Left ventricle myocardium inferior (tissue), 1 donor: ENCODE data around the gene DHRSX. TPM values are rescaled to one million over a fixed set of nuclear protein-coding genes. Genes with fewer than 3 reads are reported as not detected.
A peak's percentile ranks its signal among the peaks of the same experiment; 100 is the strongest.

ENCODE experiments used
- DNase-seq: peaks from one replicate; pipeline ENCODE4 v3.0.0-alpha.2; 2020
- H3K27ac ChIP-seq: fragments of 200-600 bp; replicated peaks from 2 replicates; pipeline ENCODE4 v1.8.0; 2021
- H3K27me3 ChIP-seq: fragments of 200-600 bp; 2 replicates; pipeline ENCODE4 v1.8.0; 2021; ENCODE audit warnings: low read depth
- H3K36me3 ChIP-seq: fragments of 200-600 bp; 2 replicates; pipeline ENCODE4 v1.8.0; 2021
- H3K4me1 ChIP-seq: fragments of 200-600 bp; 2 replicates; pipeline ENCODE4 v1.8.0; 2021
- H3K4me3 ChIP-seq: fragments of 200-600 bp; 2 replicates; pipeline ENCODE4 v1.8.0; 2021; ENCODE audit warnings: mild to moderate bottlenecking, moderate library complexity
- H3K9me3 ChIP-seq: fragments of 200-600 bp; replicated peaks from 2 replicates; pipeline ENCODE4 v1.8.0; 2021
- intact Hi-C: fragments of 100-400 bp; cut with micrococcal nuclease; formaldehyde crosslinking; loops from one replicate; pipeline ENCODE4 v1.11.0; 2022
- total RNA-seq: library from RNA; stranded (reverse); fragmentation: NEBNext Ultra II Directional; extraction: Animal tissue kit (Norgen Biotek cat#: 25700); gene quantifications from one replicate; pipeline ENCODE4 v1.2.1, GENCODE V29; 2021
- TF ChIP-seq, protein P1 (sequence below): fragments of 200-600 bp; IDR thresholded peaks from 2 replicates; pipeline ENCODE4 v1.8.0; 2021; ENCODE audit warnings: antibody characterized with exemption, mild to moderate bottlenecking, borderline replicate concordance
- donor health status: DM: no; HTN: yes; CAD: no; lungs with severe emphysema.

Gene DHRSX
- total RNA-seq, 1 donor from 2014 or later, result 35.3 TPM

DNA sequence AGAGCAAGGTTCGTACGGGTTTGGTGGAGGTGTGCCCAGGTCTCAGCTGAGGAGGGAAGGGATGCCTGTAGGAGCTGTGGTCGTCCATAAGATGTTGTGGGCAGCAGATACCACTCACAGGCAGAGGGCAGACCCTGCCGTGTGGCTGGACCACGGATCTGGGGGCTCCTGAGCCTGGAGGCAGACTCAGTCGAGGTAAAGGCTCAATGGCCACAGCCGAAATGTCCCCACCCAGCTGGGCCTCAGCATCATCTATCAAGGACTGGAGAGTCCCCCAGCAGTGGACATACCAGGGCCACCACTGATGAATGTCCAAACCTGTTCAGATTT lies 98.5 kb downstream of the DHRSX start:
- TF ChIP-seq, protein P1, sequence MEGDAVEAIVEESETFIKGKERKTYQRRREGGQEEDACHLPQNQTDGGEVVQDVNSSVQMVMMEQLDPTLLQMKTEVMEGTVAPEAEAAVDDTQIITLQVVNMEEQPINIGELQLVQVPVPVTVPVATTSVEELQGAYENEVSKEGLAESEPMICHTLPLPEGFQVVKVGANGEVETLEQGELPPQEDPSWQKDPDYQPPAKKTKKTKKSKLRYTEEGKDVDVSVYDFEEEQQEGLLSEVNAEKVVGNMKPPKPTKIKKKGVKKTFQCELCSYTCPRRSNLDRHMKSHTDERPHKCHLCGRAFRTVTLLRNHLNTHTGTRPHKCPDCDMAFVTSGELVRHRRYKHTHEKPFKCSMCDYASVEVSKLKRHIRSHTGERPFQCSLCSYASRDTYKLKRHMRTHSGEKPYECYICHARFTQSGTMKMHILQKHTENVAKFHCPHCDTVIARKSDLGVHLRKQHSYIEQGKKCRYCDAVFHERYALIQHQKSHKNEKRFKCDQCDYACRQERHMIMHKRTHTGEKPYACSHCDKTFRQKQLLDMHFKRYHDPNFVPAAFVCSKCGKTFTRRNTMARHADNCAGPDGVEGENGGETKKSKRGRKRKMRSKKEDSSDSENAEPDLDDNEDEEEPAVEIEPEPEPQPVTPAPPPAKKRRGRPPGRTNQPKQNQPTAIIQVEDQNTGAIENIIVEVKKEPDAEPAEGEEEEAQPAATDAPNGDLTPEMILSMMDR, result no peak
- H3K27me3 ChIP-seq, result no peaks in the 10 kb centered on the region
- H3K36me3 ChIP-seq, result peaks cover 16% of the 10 kb centered on the region
- H3K9me3 ChIP-seq, result peaks cover 7% of the 10 kb centered on the region
- peak overlapping the region; percentile 46 for H3K4me3 ChIP-seq
- peak overlapping the region; percentile 86 for H3K27ac ChIP-seq
- peaks cover 36% of the 10 kb centered on the region for H3K4me1 ChIP-seq
- intact Hi-C loops, result no loop called here
- no peak for DNase-seq

DNA sequence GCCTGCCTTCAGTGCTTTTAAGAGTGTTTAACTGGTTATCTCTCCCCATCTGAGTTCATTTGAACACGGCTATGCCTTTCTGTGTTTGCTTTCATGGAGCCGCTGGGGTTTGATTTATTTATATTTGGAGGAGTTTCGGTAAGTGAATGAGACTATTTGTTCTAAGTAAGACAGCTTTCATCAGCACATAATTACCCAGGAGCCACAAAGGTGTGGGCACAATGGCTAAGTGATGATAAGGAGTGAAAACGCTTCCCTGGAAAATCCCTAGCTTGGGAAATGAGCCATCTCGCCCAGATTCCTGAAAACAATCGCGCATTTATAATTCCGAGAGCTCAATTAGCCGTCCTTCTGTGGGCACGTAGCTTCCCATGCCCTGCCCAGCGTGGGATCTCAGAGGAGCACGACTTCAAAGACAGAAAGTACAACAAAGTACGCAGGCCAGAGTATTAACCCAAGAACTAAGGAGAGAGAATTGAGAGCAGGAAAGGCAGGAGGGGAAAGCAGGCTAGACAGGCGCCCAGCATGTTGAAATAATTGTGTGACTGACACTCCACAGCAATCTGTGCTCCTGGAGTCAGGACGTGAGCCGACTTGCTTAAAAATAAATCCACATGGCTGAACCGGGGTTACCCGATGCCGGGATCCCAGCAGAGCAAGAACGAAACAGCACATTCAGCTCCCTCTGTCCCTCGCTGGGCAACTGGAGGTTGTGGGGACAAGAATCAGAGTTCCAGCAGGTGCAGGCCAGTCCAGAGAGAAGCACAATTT lies 99.0 kb downstream of the DHRSX start:
- DNase-seq, result peak; percentile 50
- Histone ChIP-seq H3K27ac (peak overlapping the region; percentile 86), H3K27me3 (no peaks in the 10 kb centered on the region), H3K4me1 (peaks cover 41% of the 10 kb centered on the region), H3K4me3 (peak overlapping the region; percentile 46), H3K36me3 (peaks cover 10% of the 10 kb centered on the region), H3K9me3 (peaks cover 1% of the 10 kb centered on the region)
- intact Hi-C loops, result no loop called here
- TF ChIP-seq, protein P1, result no peak

DNA sequence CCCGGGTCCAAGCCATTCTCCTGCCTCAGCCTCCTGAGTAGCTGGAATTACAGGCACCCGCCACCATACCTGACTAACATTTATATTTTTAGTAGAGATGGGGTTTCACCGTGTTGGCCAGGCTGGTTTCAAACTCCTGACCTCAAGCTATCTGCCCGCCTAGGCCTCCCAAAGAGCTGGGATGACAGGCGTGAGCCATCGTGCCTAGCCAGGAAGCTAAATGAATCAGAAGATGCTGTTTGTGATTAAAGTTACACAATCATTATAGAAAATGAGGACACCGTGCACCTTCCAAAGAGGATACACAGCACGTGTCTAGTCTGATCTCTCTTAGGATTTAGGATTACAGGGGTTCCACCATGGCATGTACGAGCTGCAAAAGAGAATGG lies 99.6 kb downstream of the DHRSX start:
- no peaks in the 10 kb centered on the region for H3K27me3 ChIP-seq
- intact Hi-C loops, result no loop called here
- peak overlapping the region; percentile 86 for H3K27ac ChIP-seq
- peaks cover 4% of the 10 kb centered on the region for H3K36me3 ChIP-seq
- peaks cover 41% of the 10 kb centered on the region for H3K4me1 ChIP-seq
- H3K4me3 ChIP-seq, result peak overlapping the region; percentile 46
- TF ChIP-seq, protein P1, result no peak
- DNase-seq, result no peak
- no peaks in the 10 kb centered on the region for H3K9me3 ChIP-seq

DNA sequence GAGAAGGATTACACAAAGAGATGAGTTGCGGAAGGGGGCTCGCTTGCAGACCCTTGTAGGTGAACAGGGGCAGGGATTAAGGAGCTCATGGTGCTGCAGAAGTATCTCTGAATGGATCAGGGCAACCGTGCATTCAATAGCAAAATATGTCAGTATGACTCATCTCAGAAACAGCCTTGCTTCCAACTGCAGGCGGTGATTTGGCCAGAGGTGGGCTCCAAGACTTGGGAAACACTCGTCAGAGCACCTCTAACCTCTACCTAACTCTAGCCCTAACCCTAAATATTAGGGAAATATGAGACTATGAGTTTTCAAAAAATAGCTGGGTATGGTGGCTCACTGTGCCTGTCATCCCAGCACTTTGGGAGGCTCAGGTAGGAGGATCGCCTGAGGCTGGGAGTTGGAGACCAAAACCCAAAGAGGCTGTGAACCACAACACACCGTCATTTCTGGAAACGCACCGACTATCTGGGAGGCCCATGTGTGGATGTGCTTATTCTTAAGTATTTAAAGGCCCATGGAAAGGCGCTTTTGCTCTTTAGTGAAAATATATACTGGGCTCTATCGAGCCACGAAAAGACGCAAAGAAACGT lies 102.6 kb downstream of the DHRSX start:
- no peak overlapping the region for H3K27ac ChIP-seq
- no peaks in the 10 kb centered on the region for H3K9me3 ChIP-seq
- DNase-seq, result no peak
- no peaks in the 10 kb centered on the region for H3K27me3 ChIP-seq
- H3K4me3 ChIP-seq, result no peak overlapping the region
- TF ChIP-seq, protein P1, result no peak
- peaks cover 9% of the 10 kb centered on the region for H3K36me3 ChIP-seq
- peaks cover 47% of the 10 kb centered on the region for H3K4me1 ChIP-seq
- intact Hi-C loops, result no loop called here

DNA sequence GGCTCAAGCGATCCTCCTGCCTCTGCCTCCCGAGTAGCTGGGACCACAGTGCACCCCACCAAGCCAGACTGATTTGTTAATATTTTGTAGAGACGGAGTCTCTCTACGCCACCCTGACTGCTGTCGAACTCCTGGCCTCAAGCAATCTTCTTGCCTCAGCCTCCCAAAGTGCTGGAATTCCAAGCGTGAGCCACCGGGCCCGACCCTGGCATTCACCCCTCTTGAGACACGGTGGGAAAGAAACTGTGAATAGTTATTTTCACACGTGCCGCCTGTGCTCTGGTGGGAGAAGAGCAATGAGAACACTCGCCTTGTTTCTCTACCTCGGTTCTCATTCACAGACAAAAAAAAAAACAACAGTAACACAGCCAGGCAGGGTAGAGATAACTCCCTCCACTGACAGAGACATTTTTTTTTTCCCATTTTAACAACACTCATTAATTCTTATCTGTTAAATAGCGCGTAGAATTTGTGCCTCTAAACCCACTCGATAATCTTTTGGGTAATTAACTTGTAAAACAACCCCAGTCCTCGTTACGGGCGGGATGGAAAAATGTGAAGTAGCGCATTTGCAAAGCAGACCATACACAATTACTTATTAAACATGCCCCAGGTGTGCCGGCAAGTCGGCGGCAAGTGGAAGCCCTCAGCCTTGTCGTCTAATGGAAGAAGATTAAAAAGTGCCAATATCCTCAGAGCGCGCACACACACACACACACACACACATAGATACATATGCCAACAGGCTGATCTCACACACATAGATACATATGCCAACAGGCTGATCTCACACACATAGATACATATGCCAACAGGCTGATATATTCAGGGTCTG lies 103.3 kb downstream of the DHRSX start:
- intact Hi-C loops, result no loop called here
- no peak for DNase-seq
- no peak overlapping the region for H3K27ac ChIP-seq

More for the DNA sequence above, 103.3 kb downstream of the DHRSX start:
- no peak overlapping the region for H3K4me3 ChIP-seq
- no peaks in the 10 kb centered on the region for H3K9me3 ChIP-seq
- TF ChIP-seq, protein P1, result no peak
- H3K27me3 ChIP-seq, result no peaks in the 10 kb centered on the region
- H3K4me1 ChIP-seq, result peaks cover 46% of the 10 kb centered on the region
- peaks cover 9% of the 10 kb centered on the region for H3K36me3 ChIP-seq
